OCI-LY1 (cell line): Measurements from ENCODE around the gene PRPF19.

Experiments
- H2AFZ ChIP-seq: fragments of 200-600 bp; sonication (generic), shearing (Covaris generic); 2 replicates; pipeline ENCODE4 v1.6.0; 2014; ENCODE audit warnings: antibody characterized with exemption, mild to moderate bottlenecking, low read length
- H3F3A ChIP-seq: fragments of 200-600 bp; sonication (generic), shearing (Covaris generic); 2 replicates; pipeline ENCODE4 v1.6.0; 2014; ENCODE audit warnings: mild to moderate bottlenecking, antibody characterized with exemption, low read length, moderate library complexity; ENCODE audit not compliant: insufficient read depth
- H3K27ac ChIP-seq: fragments of 200-600 bp; sonication (generic); 2 replicates; pipeline ENCODE4 v1.5.1; 2014; ENCODE audit warnings: low read length, mixed run types, mild to moderate bottlenecking, low read depth; ENCODE audit not compliant: poor library complexity, severe bottlenecking
- H3K27me3 ChIP-seq: fragments of 200-600 bp; sonication (generic); 2 replicates; pipeline ENCODE4 v1.6.0; 2014; ENCODE audit warnings: antibody characterized with exemption, mild to moderate bottlenecking, low read length, moderate library complexity; ENCODE audit not compliant: insufficient read depth
- H3K36me3 ChIP-seq: fragments of 200-600 bp; sonication (generic); 2 replicates; pipeline ENCODE4 v1.6.1; 2014; ENCODE audit warnings: mild to moderate bottlenecking, antibody characterized with exemption, low read length, moderate library complexity, mixed read lengths; ENCODE audit not compliant: insufficient read depth
- H3K4me1 ChIP-seq: fragments of 200-600 bp; sonication (generic); 2 replicates; pipeline ENCODE4 v1.5.1; 2014; ENCODE audit warnings: mild to moderate bottlenecking, low read length, moderate library complexity; ENCODE audit not compliant: insufficient read depth, severe bottlenecking
- H3K4me2 ChIP-seq: fragments of 200-600 bp; sonication (generic), shearing (Covaris generic); 2 replicates; pipeline ENCODE4 v1.6.1; 2014; ENCODE audit warnings: low read length
- H3K4me3 ChIP-seq: fragments of 200-600 bp; sonication (generic); 2 replicates; pipeline ENCODE4 v1.5.1; 2014; ENCODE audit warnings: low read length, low read depth, mild to moderate bottlenecking, mixed read lengths; ENCODE audit not compliant: poor library complexity, severe bottlenecking
- H3K79me2 ChIP-seq: fragments of 200-600 bp; shearing (Covaris generic); 2 replicates; pipeline ENCODE4 v1.6.1; 2016; ENCODE audit warnings: mixed run types, low read length, mixed read lengths; ENCODE audit not compliant: insufficient read depth
- H3K9ac ChIP-seq: fragments of 200-600 bp; sonication (generic), shearing (Covaris generic); 2 replicates; pipeline ENCODE4 v1.6.1; 2014; ENCODE audit warnings: mild to moderate bottlenecking, low read length, mixed read lengths
- H3K9me2 ChIP-seq: fragments of 200-600 bp; sonication (generic), shearing (Covaris generic); 2 replicates; pipeline ENCODE4 v1.6.1; 2014; ENCODE audit warnings: low read depth, mild to moderate bottlenecking, low read length, mixed read lengths
- H3K9me3 ChIP-seq: fragments of 200-600 bp; shearing (Covaris generic); 2 replicates; pipeline ENCODE4 v1.6.1; 2014; ENCODE audit warnings: low read length, mixed read lengths
- H4K20me1 ChIP-seq: fragments of 200-600 bp; sonication (generic), shearing (Covaris generic); 2 replicates; pipeline ENCODE4 v1.6.0; 2016; ENCODE audit warnings: mild to moderate bottlenecking, low read length; ENCODE audit not compliant: insufficient read depth
- EZH2 ChIP-seq: fragments of 200-600 bp; sonication (generic), shearing (Covaris generic); IDR thresholded peaks from 2 replicates; pipeline ENCODE4 v1.8.0; 2017; ENCODE audit warnings: borderline replicate concordance, mixed run types, mild to moderate bottlenecking, antibody characterized with exemption, low read length, moderate library complexity, mixed read lengths
- TF ChIP-seq, protein P1 (sequence below): fragments of 200-600 bp; sonication (generic), shearing (Covaris generic); IDR thresholded peaks from 2 replicates; pipeline ENCODE4 v1.5.1; 2017; ENCODE audit warnings: mild to moderate bottlenecking, antibody characterized with exemption, low read length, moderate library complexity, mixed read lengths

PRPF19 gene

DNA sequence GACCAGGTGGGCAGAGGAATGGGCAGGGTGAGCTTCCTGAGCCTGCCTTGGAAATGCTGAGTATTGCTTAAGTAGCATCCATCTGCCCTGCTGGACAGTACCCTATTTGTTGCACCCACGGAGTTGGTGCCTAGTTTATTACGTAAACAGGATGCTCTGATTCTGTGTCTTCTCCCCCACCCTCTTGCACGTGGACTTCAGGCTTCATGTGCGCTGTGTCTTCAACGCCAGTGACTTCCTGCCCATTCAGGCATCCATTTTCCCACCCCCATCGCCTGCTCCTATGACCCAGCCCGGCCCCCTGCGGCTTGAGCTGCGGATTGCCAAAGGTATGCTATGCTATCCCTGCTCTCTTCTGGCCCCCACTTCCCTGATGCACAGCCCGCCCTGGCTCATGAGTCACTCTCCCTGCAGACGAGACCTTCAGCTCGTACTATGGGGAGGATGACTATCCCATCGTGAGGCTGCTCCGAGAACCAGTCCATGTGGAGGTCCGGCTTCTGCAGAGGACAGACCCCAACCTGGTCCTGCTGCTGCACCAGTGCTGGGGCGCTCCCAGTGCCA, 33.3 kb downstream of the PRPF19 start:
- Histone ChIP-seq H3K79me2 (no peaks in the 10 kb centered on the region), H3F3A (no peaks in the 10 kb centered on the region), H3K9me3 (no peaks in the 10 kb centered on the region), H2AFZ (no peak overlapping the region), H4K20me1 (no peaks in the 10 kb centered on the region), H3K4me1 (no peaks in the 10 kb centered on the region), H3K27ac (no peak overlapping the region), H3K4me2 (no peak overlapping the region), H3K36me3 (no peaks in the 10 kb centered on the region), H3K27me3 (no peaks in the 10 kb centered on the region), H3K9me2 (no peaks in the 10 kb centered on the region), H3K9ac (no peak overlapping the region), H3K4me3 (no peak overlapping the region)
- no peak for TF ChIP-seq EZH2
- TF ChIP-seq, protein P1, sequence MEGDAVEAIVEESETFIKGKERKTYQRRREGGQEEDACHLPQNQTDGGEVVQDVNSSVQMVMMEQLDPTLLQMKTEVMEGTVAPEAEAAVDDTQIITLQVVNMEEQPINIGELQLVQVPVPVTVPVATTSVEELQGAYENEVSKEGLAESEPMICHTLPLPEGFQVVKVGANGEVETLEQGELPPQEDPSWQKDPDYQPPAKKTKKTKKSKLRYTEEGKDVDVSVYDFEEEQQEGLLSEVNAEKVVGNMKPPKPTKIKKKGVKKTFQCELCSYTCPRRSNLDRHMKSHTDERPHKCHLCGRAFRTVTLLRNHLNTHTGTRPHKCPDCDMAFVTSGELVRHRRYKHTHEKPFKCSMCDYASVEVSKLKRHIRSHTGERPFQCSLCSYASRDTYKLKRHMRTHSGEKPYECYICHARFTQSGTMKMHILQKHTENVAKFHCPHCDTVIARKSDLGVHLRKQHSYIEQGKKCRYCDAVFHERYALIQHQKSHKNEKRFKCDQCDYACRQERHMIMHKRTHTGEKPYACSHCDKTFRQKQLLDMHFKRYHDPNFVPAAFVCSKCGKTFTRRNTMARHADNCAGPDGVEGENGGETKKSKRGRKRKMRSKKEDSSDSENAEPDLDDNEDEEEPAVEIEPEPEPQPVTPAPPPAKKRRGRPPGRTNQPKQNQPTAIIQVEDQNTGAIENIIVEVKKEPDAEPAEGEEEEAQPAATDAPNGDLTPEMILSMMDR = no peak

DNA sequence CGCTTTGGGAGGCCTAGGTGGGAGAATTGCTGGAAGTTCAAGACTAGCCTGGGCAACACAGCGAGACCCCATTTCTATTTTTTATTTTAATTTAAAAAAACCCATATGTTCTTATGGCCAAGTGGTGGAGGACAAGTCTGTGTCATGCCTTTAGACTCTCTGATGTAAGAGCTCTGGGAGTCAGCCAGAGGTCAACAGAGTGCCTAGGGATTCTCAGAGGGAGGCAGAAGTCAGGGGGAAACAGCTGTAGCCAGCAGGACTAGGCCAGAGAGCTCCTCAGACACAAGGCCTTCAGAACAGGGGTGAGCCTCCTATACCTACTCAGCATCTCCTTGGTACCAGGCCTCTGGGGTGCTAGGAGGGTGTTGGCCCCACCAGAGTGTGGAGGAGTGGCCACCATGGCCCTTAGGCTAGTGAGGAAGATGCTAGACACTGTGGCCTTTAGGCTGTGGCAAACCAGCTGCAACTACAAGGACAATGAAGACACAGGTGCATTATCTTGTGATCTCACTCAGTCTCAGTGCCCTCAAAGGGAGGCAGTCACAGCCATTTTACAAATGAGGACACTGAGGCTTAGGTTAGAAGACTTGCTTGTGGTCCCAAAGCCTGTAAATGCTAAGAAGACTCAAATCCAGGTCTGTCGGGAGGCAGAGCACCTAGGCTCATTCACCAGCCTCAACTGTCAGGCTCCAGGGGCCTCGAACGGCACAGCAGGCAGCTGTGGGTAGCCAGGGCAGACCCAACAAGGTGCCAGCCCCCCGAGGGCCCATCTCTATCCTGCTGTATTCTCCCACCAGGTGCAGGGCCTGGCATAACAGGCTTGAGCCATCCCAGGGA, 34.0 kb downstream of the PRPF19 start:
- H3K4me2 ChIP-seq = no peak overlapping the region
- H3K4me3 ChIP-seq = no peak overlapping the region
- H3K9me3 ChIP-seq = no peaks in the 10 kb centered on the region
- no peaks in the 10 kb centered on the region for H3K36me3 ChIP-seq
- no peaks in the 10 kb centered on the region for H3K79me2 ChIP-seq
- no peak for TF ChIP-seq EZH2
- TF ChIP-seq, protein P1 = no peak
- H3F3A ChIP-seq = no peaks in the 10 kb centered on the region
- H4K20me1 ChIP-seq = no peaks in the 10 kb centered on the region
- no peaks in the 10 kb centered on the region for H3K9me2 ChIP-seq
- H3K27me3 ChIP-seq = no peaks in the 10 kb centered on the region
- H3K27ac ChIP-seq = no peak overlapping the region
- no peak overlapping the region for H2AFZ ChIP-seq
- no peaks in the 10 kb centered on the region for H3K4me1 ChIP-seq
- H3K9ac ChIP-seq = no peak overlapping the region

DNA sequence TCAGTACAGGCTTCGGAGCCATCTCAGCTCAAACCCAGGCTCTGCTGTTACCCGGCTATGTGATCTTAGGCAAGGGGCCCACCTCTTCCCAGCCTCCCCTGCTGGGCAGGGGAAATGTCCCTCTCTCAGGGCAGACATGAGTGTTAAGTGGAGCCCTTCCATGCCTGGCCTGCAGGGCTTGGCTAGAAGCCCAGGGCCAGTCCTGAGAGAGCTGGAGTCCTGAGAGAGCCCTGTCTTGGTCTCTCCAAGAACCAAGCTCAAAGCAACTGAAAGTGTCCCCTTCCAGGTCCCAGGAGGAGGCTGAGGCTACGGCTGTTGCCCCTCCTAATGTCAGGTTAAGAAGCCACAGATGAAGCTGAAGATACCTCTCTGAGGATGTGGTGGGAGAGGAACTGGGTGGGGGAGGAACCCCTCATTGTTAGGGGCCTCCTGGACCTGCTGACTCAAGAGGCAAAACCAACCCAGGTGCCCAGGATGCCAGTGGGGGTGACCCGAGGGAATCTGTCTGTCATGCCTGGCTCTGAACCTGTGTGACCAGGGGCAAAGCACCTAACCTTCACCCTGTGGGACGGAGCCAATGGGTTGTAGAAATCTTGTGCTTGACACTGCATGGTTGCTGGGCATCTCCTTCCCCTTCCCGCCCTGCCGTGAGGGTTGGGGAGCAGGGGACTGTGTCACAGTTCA, 34.9 kb downstream of the PRPF19 start:
- no peaks in the 10 kb centered on the region for H3K27me3 ChIP-seq
- no peak overlapping the region for H3K9ac ChIP-seq
- no peaks in the 10 kb centered on the region for H3K79me2 ChIP-seq
- no peaks in the 10 kb centered on the region for H3K9me3 ChIP-seq
- H2AFZ ChIP-seq = no peak overlapping the region
- no peaks in the 10 kb centered on the region for H3K36me3 ChIP-seq
- no peak for TF ChIP-seq EZH2
- TF ChIP-seq, protein P1 = no peak
- no peaks in the 10 kb centered on the region for H3F3A ChIP-seq
- H3K4me3 ChIP-seq = no peak overlapping the region
- no peaks in the 10 kb centered on the region for H4K20me1 ChIP-seq
- no peaks in the 10 kb centered on the region for H3K4me1 ChIP-seq
- no peak overlapping the region for H3K27ac ChIP-seq
- no peaks in the 10 kb centered on the region for H3K9me2 ChIP-seq
- no peak overlapping the region for H3K4me2 ChIP-seq
